ENCODE measurements around the gene SHISA9.

The SHISA9 gene

GRCh38 chr16:13146829-13147228 lies 245.4 kb downstream of the SHISA9 start:
- no peak overlapping the region for H3K9ac ChIP-seq (ENCODE audit: low read length)
- no peak overlapping the region for H2AFZ ChIP-seq (ENCODE audit: low read length)
- no peak overlapping the region for H3K4me3 ChIP-seq (ENCODE audit: low read depth, low read length, poor library complexity, severe bottlenecking)
- peaks cover 6% of the 10 kb centered on the region; the same call in 1 of the 2 replicates for H3K27me3 ChIP-seq (ENCODE audit: insufficient read depth, low read length)
- H3F3A ChIP-seq (ENCODE audit: insufficient read depth, low read length), result no peaks in the 10 kb centered on the region
- no peak overlapping the region for H3K4me2 ChIP-seq (ENCODE audit: low read length)
- no peaks in the 10 kb centered on the region for H3K36me3 ChIP-seq (ENCODE audit: insufficient read depth, low read length)
- no peak overlapping the region for H3K27ac ChIP-seq (ENCODE audit: low read depth, low read length, poor library complexity, severe bottlenecking)
- H4K20me1 ChIP-seq (ENCODE audit: insufficient read depth, low read length), result no peaks in the 10 kb centered on the region
- H3K9me2 ChIP-seq (ENCODE audit: low read depth, low read length), result no peaks in the 10 kb centered on the region
- no peaks in the 10 kb centered on the region for H3K9me3 ChIP-seq (ENCODE audit: low read length)
- H3K4me1 ChIP-seq (ENCODE audit: insufficient read depth, low read length, severe bottlenecking), result no peaks in the 10 kb centered on the region
- H3K79me2 ChIP-seq (ENCODE audit: insufficient read depth, low read length), result no peaks in the 10 kb centered on the region
- TF ChIP-seq EZH2 (IDR thresholded peaks at IDR 0.05; ENCODE audit: borderline replicate concordance, low read length), result no peak
- TF ChIP-seq CTCF (IDR thresholded peaks at IDR 0.05; ENCODE audit: low read length), result no peak

- H3K4me1 ChIP-seq (ENCODE audit: insufficient read depth, low read length, severe bottlenecking), result no peaks in the 10 kb centered on the region
- no peak overlapping the region for H3K4me3 ChIP-seq (ENCODE audit: low read depth, low read length, poor library complexity, severe bottlenecking)
- no peak overlapping the region for H2AFZ ChIP-seq (ENCODE audit: low read length)
- no peak overlapping the region for H3K4me2 ChIP-seq (ENCODE audit: low read length)
- no peak overlapping the region for H3K27ac ChIP-seq (ENCODE audit: low read depth, low read length, poor library complexity, severe bottlenecking)
- H3K9me3 ChIP-seq (ENCODE audit: low read length), result no peaks in the 10 kb centered on the region
- no peaks in the 10 kb centered on the region for H3F3A ChIP-seq (ENCODE audit: insufficient read depth, low read length)
- H3K9me2 ChIP-seq (ENCODE audit: low read depth, low read length), result no peaks in the 10 kb centered on the region
- peaks cover 6% of the 10 kb centered on the region; the same call in 1 of the 2 replicates for H3K27me3 ChIP-seq (ENCODE audit: insufficient read depth, low read length)
- no peak overlapping the region for H3K9ac ChIP-seq (ENCODE audit: low read length)
- H3K36me3 ChIP-seq (ENCODE audit: insufficient read depth, low read length), result no peaks in the 10 kb centered on the region
- no peaks in the 10 kb centered on the region for H4K20me1 ChIP-seq (ENCODE audit: insufficient read depth, low read length)
- no peaks in the 10 kb centered on the region for H3K79me2 ChIP-seq (ENCODE audit: insufficient read depth, low read length)
- no peak for TF ChIP-seq CTCF (IDR thresholded peaks at IDR 0.05; ENCODE audit: low read length)
These were observed 246.9 kb downstream of the SHISA9 start for GRCh38 chr16:13148294-13148693.

DNA sequence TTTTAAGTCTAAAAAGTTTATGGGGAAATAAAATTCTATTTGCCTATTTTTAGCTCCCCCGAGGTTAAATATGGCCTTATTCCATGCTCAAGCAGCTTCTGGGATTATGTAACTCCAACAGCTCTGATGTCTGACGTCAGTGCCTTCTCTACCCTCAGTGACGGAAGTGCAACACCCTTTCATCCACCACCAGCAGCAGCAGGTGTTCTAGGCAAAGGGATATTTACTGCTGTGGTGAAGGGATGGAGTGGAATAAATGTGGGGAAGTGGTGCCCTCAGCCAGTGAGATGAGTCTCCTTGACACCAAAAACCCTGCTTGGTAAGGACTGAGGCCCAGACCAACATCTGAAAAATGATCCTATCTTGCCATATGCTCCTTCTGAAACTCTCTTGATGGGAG lies 247.4 kb downstream of the SHISA9 start:
- no peaks in the 10 kb centered on the region for H4K20me1 ChIP-seq (ENCODE audit: insufficient read depth, low read length)
- H3K9ac ChIP-seq (ENCODE audit: low read length), result no peak overlapping the region
- H3K9me2 ChIP-seq (ENCODE audit: low read depth, low read length), result no peaks in the 10 kb centered on the region
- no peak overlapping the region for H3K27ac ChIP-seq (ENCODE audit: low read depth, low read length, poor library complexity, severe bottlenecking)
- peaks cover 6% of the 10 kb centered on the region; the same call in 1 of the 2 replicates for H3K27me3 ChIP-seq (ENCODE audit: insufficient read depth, low read length)
- H3K4me1 ChIP-seq (ENCODE audit: insufficient read depth, low read length, severe bottlenecking), result no peaks in the 10 kb centered on the region
- TF ChIP-seq CTCF (IDR thresholded peaks at IDR 0.05; ENCODE audit: low read length) (no peak), EZH2 (IDR thresholded peaks at IDR 0.05; ENCODE audit: borderline replicate concordance, low read length) (no peak)
- H3K79me2 ChIP-seq (ENCODE audit: insufficient read depth, low read length), result no peaks in the 10 kb centered on the region
- no peak overlapping the region for H2AFZ ChIP-seq (ENCODE audit: low read length)
- H3K4me3 ChIP-seq (ENCODE audit: low read depth, low read length, poor library complexity, severe bottlenecking), result no peak overlapping the region
- H3K9me3 ChIP-seq (ENCODE audit: low read length), result no peaks in the 10 kb centered on the region
- H3K36me3 ChIP-seq (ENCODE audit: insufficient read depth, low read length), result no peaks in the 10 kb centered on the region
- no peaks in the 10 kb centered on the region for H3F3A ChIP-seq (ENCODE audit: insufficient read depth, low read length)
- H3K4me2 ChIP-seq (ENCODE audit: low read length), result no peak overlapping the region

Data from OCI-LY1 (cell line).